Loucy (cell line): ENCODE results near the gene IFNK.

Experiments used
- H2AFZ ChIP-seq: fragments of 200-600 bp; sonication (generic); 2 replicates; pipeline ENCODE4 v1.6.0; 2016; ENCODE audit warnings: antibody characterized with exemption, mild to moderate bottlenecking, low read length, moderate library complexity
- H3F3A ChIP-seq: fragments of 200-600 bp; 2 replicates; pipeline ENCODE4 v1.6.0; 2016; ENCODE audit warnings: antibody characterized with exemption, low read depth, mild to moderate bottlenecking
- H3K27me3 ChIP-seq: fragments of 200-600 bp; sonication (generic); 2 replicates; pipeline ENCODE4 v1.6.1; 2014; ENCODE audit warnings: low read length, mild to moderate bottlenecking; ENCODE audit not compliant: insufficient read depth, poor library complexity, severe bottlenecking
- H3K36me3 ChIP-seq: fragments of 200-600 bp; sonication (generic); 2 replicates; pipeline ENCODE4 v1.6.1; 2016; ENCODE audit warnings: low read length; ENCODE audit not compliant: insufficient read depth
- H3K4me1 ChIP-seq: fragments of 200-600 bp; sonication (generic); 2 replicates; pipeline ENCODE4 v1.5.1; 2014; ENCODE audit warnings: low read length, mild to moderate bottlenecking; ENCODE audit not compliant: insufficient read depth, poor library complexity, severe bottlenecking
- H3K4me2 ChIP-seq: fragments of 200-600 bp; sonication (generic); 2 replicates; pipeline ENCODE4 v1.6.0; 2014; ENCODE audit warnings: antibody characterized with exemption, low read length, low read depth, mild to moderate bottlenecking; ENCODE audit not compliant: poor library complexity, severe bottlenecking
- H3K4me3 ChIP-seq: fragments of 200-600 bp; sonication (generic); 2 replicates; pipeline ENCODE4 v1.5.1; 2014; ENCODE audit warnings: low read length, mild to moderate bottlenecking, mixed read lengths; ENCODE audit not compliant: poor library complexity, severe bottlenecking
- H3K79me2 ChIP-seq: fragments of 200-600 bp; sonication (generic); 2 replicates; pipeline ENCODE4 v1.6.1; 2014; ENCODE audit warnings: low read length; ENCODE audit not compliant: insufficient read depth
- H3K9ac ChIP-seq: fragments of 200-600 bp; sonication (generic); 2 replicates; pipeline ENCODE4 v1.6.0; 2014; ENCODE audit warnings: mild to moderate bottlenecking, low read depth, low read length, moderate library complexity; ENCODE audit not compliant: poor library complexity, severe bottlenecking
- H3K9me2 ChIP-seq: fragments of 200-600 bp; sonication (generic); replicated peaks from 2 replicates; pipeline ENCODE4 v1.6.1; 2016; ENCODE audit warnings: low read depth, low read length, mixed read lengths
- H3K9me3 ChIP-seq: fragments of 200-600 bp; sonication (generic); 2 replicates; pipeline ENCODE4 v1.6.1; 2014; ENCODE audit warnings: mild to moderate bottlenecking, antibody characterized with exemption, low read length, low read depth; ENCODE audit not compliant: insufficient read depth
- H4K20me1 ChIP-seq: fragments of 200-600 bp; sonication (generic); 2 replicates; pipeline ENCODE4 v1.6.0; 2014; ENCODE audit warnings: antibody characterized with exemption, low read length, mild to moderate bottlenecking; ENCODE audit not compliant: insufficient read depth, poor library complexity, severe bottlenecking
- CTCF ChIP-seq: fragments of 200-600 bp; sonication (generic); conservative IDR thresholded peaks from 2 replicates; pipeline ENCODE4 v1.5.1; 2014; ENCODE audit warnings: mild to moderate bottlenecking, antibody characterized with exemption, low read length
- EZH2phosphoT487 ChIP-seq: fragments of 200-600 bp; IDR thresholded peaks from 2 replicates; pipeline ENCODE4 v1.6.1; 2018; ENCODE audit warnings: antibody characterized with exemption, mild to moderate bottlenecking, moderate library complexity, borderline replicate concordance

IFNK gene

GRCh38 chr9:27537756-27538155, 13.7 kb downstream of the IFNK start:
- no peak for TF ChIP-seq EZH2phosphoT487
- no peak for TF ChIP-seq CTCF

GRCh38 chr9:27538647-27539046, 14.6 kb downstream of the IFNK start:
- TF ChIP-seq CTCF (no peak), EZH2phosphoT487 (no peak)
- Histone ChIP-seq H3K79me2 (no peaks in the 10 kb centered on the region), H2AFZ (no peak overlapping the region), H3K9me3 (no peaks in the 10 kb centered on the region), H3K4me2 (no peak overlapping the region), H3F3A (no peaks in the 10 kb centered on the region), H3K9ac (no peak overlapping the region), H3K36me3 (no peaks in the 10 kb centered on the region), H3K27me3 (no peaks in the 10 kb centered on the region), H3K9me2 (no peaks in the 10 kb centered on the region), H3K4me1 (no peaks in the 10 kb centered on the region), H4K20me1 (no peaks in the 10 kb centered on the region), H3K4me3 (no peak overlapping the region)

More at GRCh38 chr9:27537756-27538155, 13.7 kb downstream of the IFNK start:
- no peaks in the 10 kb centered on the region for H3K36me3 ChIP-seq
- no peak overlapping the region for H3K4me3 ChIP-seq
- no peaks in the 10 kb centered on the region for H4K20me1 ChIP-seq
- no peaks in the 10 kb centered on the region for H3K27me3 ChIP-seq
- no peaks in the 10 kb centered on the region for H3K9me2 ChIP-seq
- no peak overlapping the region for H2AFZ ChIP-seq
- H3K4me2 ChIP-seq, result no peak overlapping the region
- H3K79me2 ChIP-seq, result no peaks in the 10 kb centered on the region
- H3K4me1 ChIP-seq, result no peaks in the 10 kb centered on the region
- H3F3A ChIP-seq, result no peaks in the 10 kb centered on the region
- H3K9ac ChIP-seq, result no peak overlapping the region
- no peaks in the 10 kb centered on the region for H3K9me3 ChIP-seq

- Histone ChIP-seq H4K20me1 (no peaks in the 10 kb centered on the region), H3K9me2 (no peaks in the 10 kb centered on the region), H3K4me1 (no peaks in the 10 kb centered on the region), H3F3A (no peaks in the 10 kb centered on the region), H3K4me3 (no peak overlapping the region), H3K36me3 (no peaks in the 10 kb centered on the region), H3K9me3 (no peaks in the 10 kb centered on the region), H3K79me2 (no peaks in the 10 kb centered on the region), H2AFZ (no peak overlapping the region), H3K27me3 (no peaks in the 10 kb centered on the region), H3K9ac (no peak overlapping the region), H3K4me2 (no peak overlapping the region)
- TF ChIP-seq CTCF (no peak), EZH2phosphoT487 (no peak)
Observed at GRCh38 chr9:27539479-27540441, 15.7 kb downstream of the IFNK start.
